Testis (tissue), 3 donors: Measurements from ENCODE around the gene ERCC6L. TPM values are rescaled to one million over a fixed set of nuclear protein-coding genes. Genes with fewer than 3 reads are reported as not detected.

ENCODE experiments used
- DNase-seq: peaks from one replicate; pipeline ENCODE4 v3.0.0-alpha.2; 2019
- H3K27ac ChIP-seq, 2 donors: fragments of 200-600 bp; sonication (generic); one replicate each; pipeline ENCODE4 v1.5.1; 2019
- H3K27me3 ChIP-seq: fragments of 200-600 bp; sonication (generic); one replicate; pipeline ENCODE4 v1.5.1; 2019
- H3K36me3 ChIP-seq: fragments of 200-600 bp; sonication (generic); one replicate; pipeline ENCODE4 v1.5.1; 2017; ENCODE audit warnings: low read depth; ENCODE audit errors: missing control alignments
- H3K4me1 ChIP-seq: fragments of 200-600 bp; sonication (generic); one replicate; pipeline ENCODE4 v1.5.1; 2019
- H3K4me3 ChIP-seq, 2 donors: fragments of 200-600 bp; sonication (generic); one replicate each; pipeline ENCODE4 v1.5.1; 2017 to 2019
- H3K9me3 ChIP-seq: fragments of 200-600 bp; sonication (generic); one replicate; pipeline ENCODE4 v1.5.1; 2017
- CTCF ChIP-seq, 3 experiments: fragments of 450-650 bp in 2 of 3; fragments of 200-600 bp in 1 of 3; sonication (generic) in 1 of 3; IDR thresholded peaks; one replicate each; pipeline ENCODE4 v1.5.1; 2016 to 2019; ENCODE audit warnings: antibody characterized with exemption in 3 of 3, mild to moderate bottlenecking in 2 of 3, moderate library complexity in 1 of 3
- POLR2A ChIP-seq: fragments of 450-650 bp; IDR thresholded peaks from one replicate; pipeline ENCODE4 v1.6.1; 2017; ENCODE audit warnings: antibody characterized with exemption, mild to moderate bottlenecking, moderate library complexity
- WGBS, 2 donors: methylation state at CpG; one replicate each; pipeline ENCODE4 v1.1.5; 2018; 5-methylcytosine and 5-hydroxymethylcytosine counted together
- intact Hi-C: fragments of 100-400 bp; cut with DNase I; formaldehyde crosslinking; loops from one replicate; pipeline ENCODE4 v1.15.1; 2023; ENCODE audit warnings: low total_unique reads
- polyA plus RNA-seq: library from polyadenylated mRNA; stranded (reverse); fragments of 350-450 nt; fragmentation: Illumina TruSeq; extraction: RNeasy Lipid Tissue Mini Kit (QIAGEN cat#74804); gene quantifications from one replicate; pipeline ENCODE4 v1.2.3, GENCODE V29; 2014; ENCODE audit warnings: low read depth, low replicate concordance; ENCODE audit not compliant: insufficient read depth
- total RNA-seq, 2 donors: library from RNA; depleted of rRNA; stranded (reverse); fragments of >200 nt; gene quantifications; one replicate each; pipeline ENCODE4 v1.2.3, GENCODE V29; 2016

ERCC6L gene
- total and polyA plus RNA-seq, 3 donors from 2014 or later = 0.74 to 1.6 (median 1.0) TPM

DNA sequence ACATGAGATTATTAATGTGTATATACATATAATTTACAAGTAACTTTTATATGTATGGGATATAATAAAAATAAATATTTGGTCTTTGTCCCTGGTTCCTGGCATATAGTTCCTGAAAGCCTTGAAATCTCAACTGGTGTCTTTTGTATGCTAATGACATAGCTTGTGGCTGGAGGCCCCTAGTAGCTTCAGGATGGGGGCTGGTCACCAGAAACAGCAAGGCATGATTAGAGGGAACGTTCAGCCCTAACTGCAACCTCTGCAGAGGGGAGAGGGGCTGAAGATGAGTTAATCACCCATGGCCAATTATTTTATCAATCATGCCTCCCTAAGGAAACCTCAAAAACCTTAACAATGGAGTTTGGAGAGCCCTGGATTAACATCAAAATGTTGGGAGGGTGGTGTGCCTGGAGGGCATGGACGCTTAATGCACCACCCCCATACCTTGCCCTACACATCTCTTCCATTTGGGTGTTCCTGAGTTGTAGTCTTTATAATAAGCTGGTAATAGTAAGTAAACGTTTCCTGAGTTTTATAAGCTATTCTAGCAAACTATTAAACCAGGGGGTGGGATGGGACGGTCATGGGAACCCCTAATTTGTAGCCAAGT, 35.9 kb downstream of the ERCC6L start:
- no peak overlapping the region for H3K27ac ChIP-seq
- no peak for TF ChIP-seq POLR2A
- TF ChIP-seq CTCF (IDR thresholded peaks at IDR 0.05) = no peak
- no peaks in the 10 kb centered on the region for H3K36me3 ChIP-seq
- no peaks in the 10 kb centered on the region for H3K27me3 ChIP-seq
- no peaks in the 10 kb centered on the region for H3K4me1 ChIP-seq
- no peak for DNase-seq
- no peaks in the 10 kb centered on the region for H3K9me3 ChIP-seq
- intact Hi-C loops = no loop called here
- 70 to 80% methylated on average over 4 of the region's 4 CpGs for WGBS, 2 donors
- H3K4me3 ChIP-seq = no peak overlapping the region

GRCh38 chrX:72201836-72202536, 36.8 kb downstream of the ERCC6L start:
- Histone ChIP-seq H3K4me1 (no peaks in the 10 kb centered on the region), H3K36me3 (no peaks in the 10 kb centered on the region), H3K9me3 (no peaks in the 10 kb centered on the region), H3K27ac (no peak overlapping the region), H3K27me3 (no peaks in the 10 kb centered on the region), H3K4me3 (no peak overlapping the region)
- DNase-seq = no peak
- intact Hi-C loops = no loop called here
- WGBS, 2 donors = 88 to 94% methylated on average over 7 of the region's 7 CpGs
- no peak for TF ChIP-seq POLR2A
- TF ChIP-seq CTCF (IDR thresholded peaks at IDR 0.05) = no peak

DNA sequence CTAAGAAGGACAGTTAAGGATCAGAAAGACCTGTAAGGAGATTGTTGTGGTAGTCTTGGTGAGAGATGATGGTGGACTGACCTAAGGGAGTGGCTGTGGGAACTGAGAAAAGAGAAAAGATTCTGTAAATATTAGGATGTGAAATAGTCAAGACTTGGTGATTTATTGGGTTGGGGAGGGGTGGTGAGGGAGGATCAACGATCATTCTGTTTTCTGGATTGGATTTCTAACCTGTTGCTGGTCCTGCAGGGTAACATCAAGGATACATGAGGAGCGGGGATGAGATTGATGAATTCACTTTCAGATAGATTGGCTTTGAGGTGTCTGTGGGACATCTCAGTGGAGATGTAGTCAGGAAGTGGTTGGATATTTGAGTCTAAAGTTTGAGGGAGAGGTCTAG, 55.9 kb downstream of the ERCC6L start:
- DNase-seq = no peak
- H3K4me1 ChIP-seq = no peaks in the 10 kb centered on the region
- H3K4me3 ChIP-seq = no peak overlapping the region
- H3K27me3 ChIP-seq = no peaks in the 10 kb centered on the region
- no peaks in the 10 kb centered on the region for H3K36me3 ChIP-seq
- H3K27ac ChIP-seq = no peak overlapping the region
- intact Hi-C loops = no loop called here
- WGBS, 2 donors = 76 to 80% methylated on average over 2 of the region's 2 CpGs
- no peaks in the 10 kb centered on the region for H3K9me3 ChIP-seq
- TF ChIP-seq POLR2A = no peak
- TF ChIP-seq CTCF (IDR thresholded peaks at IDR 0.05) = no peak

DNA sequence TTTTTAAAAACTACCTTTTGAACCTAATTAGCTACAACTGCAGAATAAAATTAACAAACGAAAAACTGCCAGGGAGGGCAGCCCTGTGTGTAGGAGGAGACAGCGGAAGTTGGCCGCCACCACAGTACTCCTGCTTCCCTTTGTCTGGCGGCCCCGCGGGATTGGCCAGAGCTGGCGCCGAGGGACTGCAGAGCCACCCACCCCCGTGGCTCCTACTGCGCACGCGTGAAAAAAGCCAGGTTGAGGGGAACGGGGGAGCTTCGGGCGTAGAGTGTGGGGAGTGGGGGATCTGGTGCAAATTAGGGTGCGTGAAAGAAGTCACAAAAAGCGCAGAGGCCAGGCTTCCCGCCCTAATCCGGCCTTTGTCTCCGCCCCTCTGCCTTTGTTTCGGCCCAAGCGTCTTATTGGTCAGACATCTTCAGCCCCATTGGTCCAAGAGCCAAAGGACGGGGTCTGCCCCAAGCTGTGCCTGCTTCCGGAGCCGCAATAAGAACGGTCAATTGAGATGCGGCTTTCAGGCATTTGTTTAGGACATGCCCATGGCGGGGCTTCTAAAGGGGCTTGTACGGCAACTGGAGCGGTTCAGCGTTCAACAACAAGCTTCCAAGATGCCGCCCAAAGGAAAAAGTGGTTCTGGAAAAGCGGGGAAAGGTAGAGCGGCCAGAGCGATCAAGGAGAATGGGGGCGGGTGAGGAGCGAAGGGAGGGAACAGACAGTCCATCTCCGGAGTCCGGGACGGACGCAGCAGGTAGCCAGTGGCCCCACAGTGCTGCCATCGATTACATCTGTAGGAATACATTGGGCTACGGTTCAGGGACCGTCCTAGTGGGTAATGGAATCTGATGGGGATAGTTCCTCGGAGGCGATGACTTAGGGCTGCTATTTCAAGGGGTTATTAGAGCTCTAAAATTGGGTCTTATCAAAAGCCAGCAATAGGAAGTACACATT, 57.4 kb downstream of the ERCC6L start, which contains the start of gene PIN4:
PIN4 (plus strand) TSS at position 580 of the 948 bp plus-strand sequence; CDS start at position 609, 29 bp downstream.
- peaks cover 3% of the 10 kb centered on the region for H3K4me1 ChIP-seq
- H3K27ac ChIP-seq = peak within 1 kb of the TSS; percentile 63 to 81
- no peaks in the 10 kb centered on the region for H3K36me3 ChIP-seq
- no peak for TF ChIP-seq CTCF (IDR thresholded peaks at IDR 0.05)
- intact Hi-C loops = no loop called here
- H3K4me3 ChIP-seq = peak within 1 kb of the TSS; percentile 60 to 76
- WGBS, 2 donors = 0 to 1% methylated on average over 29 to 38 of the region's 46 CpGs
- no peaks in the 10 kb centered on the region for H3K9me3 ChIP-seq
- no peaks in the 10 kb centered on the region for H3K27me3 ChIP-seq
- peak; percentile 93 for DNase-seq
